HG03565 (cell line): ENCODE results near the gene HEXD.

ENCODE experiments used
- ATAC-seq: cut with Tn5 transposase; IDR thresholded peaks from one replicate; pipeline ENCODE4 v1.9.1; 2021; ENCODE audit warnings: mild to moderate bottlenecking, moderate library complexity; ENCODE audit not compliant: unreplicated experiment

HEXD gene

GRCh38 chr17:82486231-82487094 lies 68.3 kb downstream of the HEXD start:
- no peak for ATAC-seq

GRCh38 chr17:82487910-82488309 lies 69.8 kb downstream of the HEXD start:
- ATAC-seq: no peak

GRCh38 chr17:82489117-82489516 lies 71.0 kb downstream of the HEXD start:
- ATAC-seq: no peak

- ATAC-seq: no peak
Measured at GRCh38 chr17:82489851-82490511, 71.8 kb downstream of the HEXD start.

GRCh38 chr17:82490512-82491195 lies 72.5 kb downstream of the HEXD start:
- no peak for ATAC-seq

- no peak for ATAC-seq
Measured at GRCh38 chr17:82491196-82491530, 73.0 kb downstream of the HEXD start.

GRCh38 chr17:82491533-82491932 lies 73.4 kb downstream of the HEXD start:
- ATAC-seq: no peak
